Peyer's patch (tissue), 4 donors: ENCODE data around the gene HSPA4.

Experiments
- CTCF ChIP-seq, 6 experiments: fragments of 450-650 bp in 4 of 6; fragments of 200-600 bp in 2 of 6; sonication (generic) in 1 of 6; IDR thresholded peaks; one replicate each; pipeline ENCODE4 v1.5.1; 2017 to 2019; ENCODE audit warnings: antibody characterized with exemption in 6 of 6, mild to moderate bottlenecking in 3 of 6, moderate library complexity in 1 of 6
- POLR2A ChIP-seq, 2 donors: fragments of 450-650 bp; IDR thresholded peaks; one replicate each; pipeline ENCODE4 v1.5.1; 2017; ENCODE audit warnings: antibody characterized with exemption in 2 of 2, mild to moderate bottlenecking in 2 of 2, moderate library complexity in 2 of 2

GRCh38 chr5:133030343-133031005, 21.3 kb upstream of the HSPA4 start:
- no peak for TF ChIP-seq CTCF (IDR thresholded peaks at IDR 0.05)
- TF ChIP-seq POLR2A (IDR thresholded peaks at IDR 0.05): no peak
